Measurements from ENCODE around the gene ADTRP.

ADTRP gene

DNA sequence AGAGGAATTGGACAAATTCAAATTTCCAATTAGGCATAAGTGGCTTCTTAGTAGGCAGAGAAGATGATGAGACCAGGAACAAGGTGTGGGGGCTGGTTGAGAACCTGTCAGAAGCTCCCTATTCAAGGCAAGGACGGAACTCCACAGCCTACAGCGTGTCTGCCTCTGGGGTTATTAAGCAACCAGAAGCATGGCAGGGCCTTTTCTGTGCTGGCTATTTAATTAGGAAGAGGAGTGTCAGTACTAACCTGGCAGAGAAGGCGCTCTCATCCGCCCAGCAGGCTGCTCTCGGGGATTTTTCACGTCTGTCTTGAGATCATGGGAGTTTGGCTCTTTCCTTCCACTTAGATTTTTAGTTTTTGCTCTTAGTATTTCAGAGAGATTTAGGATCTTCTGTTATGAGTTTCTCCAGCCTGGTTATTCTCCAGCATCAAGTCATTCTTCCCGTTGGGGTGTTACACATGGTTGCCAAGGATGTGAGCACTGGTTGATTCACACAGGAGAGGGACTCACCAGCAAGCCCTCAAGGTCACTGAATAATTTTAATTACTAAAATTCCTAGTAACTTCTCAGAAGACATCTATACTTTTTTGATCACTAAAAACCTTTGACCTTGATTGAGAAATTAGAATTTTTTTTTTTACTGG is 23.9 kb downstream of the ADTRP start:
- no peak for DNase-seq

DNA sequence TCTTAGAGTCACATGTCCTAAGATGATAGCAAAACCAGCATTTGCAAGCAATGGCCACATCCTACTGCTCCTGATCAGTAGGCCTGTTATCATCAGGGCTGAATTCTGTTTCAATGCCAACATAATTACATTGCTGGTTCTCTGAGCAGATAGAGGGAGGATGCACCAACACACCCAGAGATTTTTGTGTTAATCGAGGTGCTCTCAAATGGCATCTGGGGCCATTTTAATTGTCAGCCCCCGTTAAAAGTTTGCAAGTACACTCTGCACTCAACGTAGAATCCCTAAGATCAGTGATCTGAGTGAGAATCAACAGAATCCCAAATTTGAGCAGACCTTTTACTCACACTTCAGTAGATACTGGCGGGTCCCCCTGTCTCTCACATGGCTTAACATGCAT is 24.8 kb downstream of the ADTRP start:
- DNase-seq: no peak

DNA sequence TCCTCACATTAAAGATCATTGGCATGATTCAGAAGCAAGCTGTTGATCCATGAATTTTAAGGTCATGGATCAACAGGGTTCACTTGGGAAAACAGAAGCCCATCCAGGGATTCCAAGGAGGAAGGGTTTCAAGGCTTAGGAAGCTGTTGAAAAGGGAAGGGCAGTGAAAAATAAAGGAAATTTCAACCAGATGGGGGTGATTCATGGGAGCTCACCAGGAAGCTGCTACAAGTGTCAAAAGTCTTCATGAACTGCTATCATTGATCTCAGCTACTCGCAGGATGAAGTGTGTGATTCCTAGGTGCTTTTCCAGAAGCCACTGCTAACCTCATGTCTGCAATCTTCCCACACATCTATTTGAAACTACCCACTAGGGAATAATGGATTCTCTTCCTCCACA is 26.2 kb downstream of the ADTRP start:
- no peak for DNase-seq

DNA sequence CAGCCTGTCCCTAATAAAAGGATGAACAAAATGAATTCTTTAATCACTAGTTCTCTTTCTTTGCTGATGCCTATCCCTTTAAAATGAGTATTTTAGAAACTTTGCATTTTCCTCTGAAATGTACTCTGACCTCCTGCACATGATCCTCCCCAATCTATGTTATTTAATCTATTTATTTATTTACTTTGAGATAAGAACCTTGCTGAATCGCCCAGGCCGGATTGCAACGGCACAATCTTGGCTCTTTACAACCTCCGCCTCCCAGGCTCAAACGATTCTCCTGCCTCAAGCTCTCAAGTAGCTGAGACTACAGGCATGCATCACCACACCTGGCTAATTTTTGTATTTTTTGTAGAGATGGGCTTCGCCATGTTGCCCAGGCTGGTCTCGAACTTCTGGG is 27.9 kb downstream of the ADTRP start:
- no peak for DNase-seq

GRCh38 chr6:11748591-11749210 is 29.9 kb downstream of the ADTRP start:
- DNase-seq: no peak

- DNase-seq: no peak
Observed at GRCh38 chr6:11747021-11747420, 31.6 kb downstream of the ADTRP start.

GRCh38 chr6:11744753-11745152 is 33.9 kb downstream of the ADTRP start:
- DNase-seq: no peak

DNA sequence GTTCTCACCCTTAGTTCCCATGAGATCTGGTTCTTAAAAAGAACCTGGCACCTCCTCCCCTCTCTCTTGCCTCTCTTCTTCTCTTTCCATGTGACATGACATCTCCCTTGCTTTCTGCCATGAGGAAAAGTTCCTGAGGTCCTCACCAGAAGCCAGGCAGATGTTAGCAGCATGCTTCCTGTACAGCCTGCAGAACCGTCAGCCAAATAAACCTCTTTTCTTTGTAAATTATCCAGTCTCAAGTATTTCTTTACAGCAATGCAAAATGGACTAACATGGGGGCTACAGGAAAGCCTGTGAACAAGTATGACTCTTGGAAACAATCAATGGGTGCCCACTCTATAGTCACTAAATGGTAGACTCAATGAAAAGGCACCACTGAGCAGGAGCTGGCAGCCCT is 34.5 kb downstream of the ADTRP start:
- DNase-seq: no peak

GRCh38 chr6:11740875-11741274 is 37.7 kb downstream of the ADTRP start:
- no peak for DNase-seq

- DNase-seq: no peak
Observed at GRCh38 chr6:11738661-11739375, 39.8 kb downstream of the ADTRP start.

GRCh38 chr6:11738234-11738633 is 40.4 kb downstream of the ADTRP start:
- no peak for DNase-seq

- DNase-seq: no peak
Observed at GRCh38 chr6:11736601-11737000, 42.0 kb downstream of the ADTRP start.

- DNase-seq: no peak
Observed at GRCh38 chr6:11734861-11735613, 43.6 kb downstream of the ADTRP start.

DNA sequence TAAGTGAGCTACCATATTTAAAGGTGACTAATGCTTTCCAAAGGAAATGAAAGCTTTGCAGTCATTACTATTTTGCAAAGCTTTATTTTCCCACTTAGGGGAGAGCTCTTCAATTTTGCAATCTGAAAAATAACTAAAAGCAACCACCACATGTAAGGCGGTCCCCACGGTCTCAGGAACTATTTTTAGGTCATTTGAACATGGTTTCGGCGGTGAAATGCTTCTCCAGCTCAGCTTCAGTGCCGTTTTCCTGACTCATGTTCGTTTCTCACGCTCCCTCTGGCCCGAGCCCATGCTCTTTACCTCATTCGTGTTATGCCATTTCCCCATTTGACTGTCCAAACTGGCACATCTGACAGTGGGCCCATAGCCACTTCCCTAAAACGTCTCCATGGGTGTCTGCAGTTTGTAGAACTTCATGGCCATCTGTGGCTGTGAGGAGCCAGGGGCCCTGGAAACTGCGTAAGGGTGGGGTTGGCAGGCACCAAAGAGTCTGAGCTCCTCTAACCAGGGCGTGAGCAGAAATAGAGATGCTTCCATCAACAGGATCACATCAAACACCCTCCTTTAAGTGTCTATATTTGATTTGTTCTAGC is 46.5 kb downstream of the ADTRP start:
- DNase-seq: no peak

- no peak for DNase-seq
Observed at GRCh38 chr6:11731423-11731822, 47.2 kb downstream of the ADTRP start.

DNA sequence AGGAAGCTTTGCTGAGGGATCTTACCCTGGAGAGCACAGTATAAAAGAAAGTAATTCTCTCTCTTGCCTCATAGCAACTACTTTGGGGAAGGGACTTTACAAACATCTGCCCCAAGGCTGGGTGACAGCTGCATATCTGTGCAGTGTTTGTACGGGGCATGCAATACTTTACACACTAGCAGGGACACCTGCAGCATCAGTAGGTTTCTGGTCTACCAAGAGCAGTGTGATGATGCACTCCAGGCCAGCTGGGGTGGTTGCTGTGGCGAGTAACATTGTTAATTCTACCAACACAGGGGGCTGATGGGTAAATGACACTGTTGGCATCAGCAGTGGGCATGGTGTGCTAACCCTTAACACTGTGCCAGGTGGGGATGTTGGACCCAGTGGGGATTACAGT is 48.0 kb downstream of the ADTRP start:
- DNase-seq: no peak

DNA sequence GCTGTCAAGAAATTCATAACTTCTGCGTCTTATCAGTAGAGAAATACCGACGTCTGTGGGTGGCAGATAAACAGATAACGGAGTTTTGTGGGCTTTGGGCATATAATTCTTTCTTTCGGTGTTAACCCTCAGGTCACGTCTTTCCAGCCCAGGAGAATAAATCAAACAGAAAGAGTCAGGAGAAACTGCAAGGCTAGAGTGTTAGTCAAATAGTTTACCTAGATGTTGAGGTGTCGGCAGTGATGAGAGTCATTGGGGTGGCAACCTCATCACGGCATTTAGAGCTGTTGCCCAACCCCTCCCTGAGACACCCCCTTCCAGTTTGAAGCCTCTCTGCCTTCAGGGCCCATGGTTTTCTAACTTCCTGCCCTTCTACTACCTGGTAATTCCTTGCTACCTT is 49.5 kb downstream of the ADTRP start:
- DNase-seq: no peak

DNA sequence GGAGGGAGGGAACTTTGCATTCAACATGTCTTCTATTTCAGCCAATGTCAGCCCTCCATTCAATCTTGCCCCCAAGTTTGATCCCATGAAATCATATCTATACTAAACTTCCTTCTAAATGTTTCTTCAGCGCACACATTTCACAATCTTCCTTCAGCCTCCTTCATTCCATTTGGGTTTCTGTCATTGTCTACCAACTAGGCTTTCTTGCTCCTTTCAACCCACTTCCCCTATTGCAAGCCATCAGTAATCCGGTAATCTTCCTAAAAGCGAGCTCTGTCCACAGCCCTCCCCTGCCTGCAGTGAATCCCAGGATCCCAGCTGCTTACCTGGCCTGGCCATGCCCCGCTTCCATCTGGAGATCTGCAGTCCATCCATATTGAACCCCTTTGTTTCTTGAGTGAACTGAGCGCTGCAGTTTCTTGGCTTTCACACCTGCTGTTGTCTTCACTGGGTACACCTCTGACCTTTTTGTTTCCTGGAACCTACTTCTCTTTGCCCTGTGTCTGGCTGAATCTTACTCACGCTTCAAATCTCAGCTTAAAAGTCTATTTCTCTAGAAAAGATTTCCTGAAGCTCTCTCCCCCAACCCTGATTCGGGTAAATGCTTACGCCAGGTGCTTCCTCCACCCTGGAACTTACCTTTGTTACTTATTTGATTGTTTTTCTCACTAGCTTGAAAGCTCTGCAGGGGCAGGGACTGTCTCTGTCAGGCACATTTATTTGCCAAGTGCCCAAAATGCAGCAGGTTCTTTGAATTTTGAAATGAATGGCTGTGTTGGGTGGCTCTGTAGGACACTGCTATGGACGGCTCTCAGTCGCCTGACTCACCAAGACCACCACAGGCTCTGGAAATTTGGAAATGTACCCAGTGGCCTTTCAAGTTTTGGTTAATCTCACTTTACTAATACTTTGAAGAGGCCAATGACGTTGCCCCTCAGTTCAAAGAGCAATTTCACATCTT is 50.3 kb downstream of the ADTRP start:
- no peak for DNase-seq

DNA sequence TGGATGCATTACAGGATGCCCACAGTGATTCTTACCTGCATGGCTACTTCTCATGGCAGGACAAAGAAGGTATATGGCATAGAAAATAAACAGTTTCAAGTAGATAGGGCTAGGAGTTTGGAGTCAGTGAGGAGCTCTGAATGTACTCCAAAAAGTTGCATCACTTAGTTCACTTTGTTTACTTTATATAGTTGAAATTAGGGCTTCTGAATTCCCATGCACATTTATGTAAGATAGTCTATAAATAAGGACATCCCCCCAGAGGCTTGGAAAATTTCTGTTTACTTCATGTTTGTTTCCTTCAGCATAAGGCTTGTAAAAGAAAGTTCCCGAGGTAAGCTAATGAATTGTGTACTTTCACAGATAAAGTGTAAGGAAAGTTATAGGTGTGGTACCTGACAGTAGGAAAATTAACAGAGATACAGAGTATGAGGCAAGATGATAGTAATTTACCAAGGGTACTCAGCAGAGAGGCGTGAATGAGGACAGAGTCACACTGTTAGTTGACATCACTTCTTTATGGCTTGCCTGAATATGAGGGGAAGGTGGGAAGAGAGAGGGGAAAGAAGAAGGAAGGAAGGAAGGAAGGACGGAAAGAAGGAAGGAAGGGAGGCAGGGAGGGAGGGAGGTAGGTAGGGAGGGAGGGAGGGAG is 51.1 kb downstream of the ADTRP start:
- DNase-seq: no peak

- DNase-seq: no peak
Observed at GRCh38 chr6:11724286-11724685, 54.3 kb downstream of the ADTRP start.

- no peak for DNase-seq
Observed at GRCh38 chr6:11722805-11723631, 55.6 kb downstream of the ADTRP start.
